Heart right ventricle (tissue), 16 donors: Measurements from ENCODE around the gene SMCO4. TPM values are rescaled to one million over a fixed set of nuclear protein-coding genes. Genes with fewer than 3 reads are reported as not detected.

Experiments
- ATAC-seq, 8 donors: fragments of 200-7000 bp; cut with Tn5 transposase; one replicate each; pipeline ENCODE4 v1.9.1; 2020; ENCODE audit warnings: mild to moderate bottlenecking in 8 of 8, moderate library complexity in 8 of 8, moderate number of reproducible peaks in 1 of 8
- DNase-seq, 2 donors: peaks; one replicate each; pipeline ENCODE4 v3.0.0-alpha.2; 2020
- H3K27ac ChIP-seq, 10 donors: fragments of 200-600 bp; sonication (generic) in 2 of 10; one replicate each; pipeline versions ENCODE4 v1.5.0 to v1.8.0; 2020 to 2022; ENCODE audit warnings: mild to moderate bottlenecking in 3 of 10
- H3K27me3 ChIP-seq, 7 donors: fragments of 200-600 bp; one replicate each; pipeline ENCODE4 v1.8.0; 2021 to 2022; ENCODE audit warnings: mild to moderate bottlenecking in 2 of 7
- H3K36me3 ChIP-seq, 9 donors: fragments of 200-600 bp; sonication (generic) in 1 of 9; one replicate each; pipeline versions ENCODE4 v1.5.0 to v1.8.0; 2020 to 2022; ENCODE audit warnings: mild to moderate bottlenecking in 2 of 9
- H3K4me1 ChIP-seq, 9 donors: fragments of 200-600 bp; sonication (generic) in 1 of 9; one replicate each; pipeline versions ENCODE4 v1.5.0 to v1.8.0; 2020 to 2022; ENCODE audit warnings: mild to moderate bottlenecking in 4 of 9
- H3K4me3 ChIP-seq, 10 donors: fragments of 200-600 bp; sonication (generic) in 2 of 10; one replicate each; pipeline versions ENCODE4 v1.5.0 to v1.8.0; 2020 to 2022; ENCODE audit warnings: mild to moderate bottlenecking in 7 of 10, moderate library complexity in 2 of 10
- H3K9me3 ChIP-seq, 11 donors: fragments of 200-600 bp in 10 of 11; sonication (generic) in 2 of 11; one replicate each; pipeline versions ENCODE4 v1.5.0 to v1.8.0; 2013 to 2022; ENCODE audit warnings: mild to moderate bottlenecking in 2 of 11, control low read depth in 1 of 11, moderate library complexity in 1 of 11
- WGBS, 2 donors: extraction: QIAGEN DNeasy Blood & Tissue Kit; methylation state at CpG; one replicate each; pipeline ENCODE4 v1.1.7; 2013; ENCODE audit warnings: inconsistent platforms in 1 of 2; 5-methylcytosine and 5-hydroxymethylcytosine counted together
- intact Hi-C, 10 donors: fragments of 100-400 bp; cut with DNase I; formaldehyde crosslinking; loops; one replicate each; pipeline versions ENCODE4 v1.11.1 to v1.14.2; 2022
- polyA plus RNA-seq, 2 donors: library from polyadenylated mRNA; stranded (reverse); fragments of 200-250 nt; gene quantifications; one replicate each; pipeline ENCODE4 v1.2.3, GENCODE V29; 2013
- total RNA-seq, 10 donors: library from RNA; stranded (reverse); fragmentation: NEBNext Ultra II Directional in 3 of 10; extraction: Animal tissue kit (Norgen Biotek cat#: 25700) in 3 of 10; gene quantifications; one replicate each; pipeline versions ENCODE4 v1.2.1 to v1.2.4, GENCODE V29; 2021 to 2023
- TF ChIP-seq, protein P1 (sequence below), 9 donors: fragments of 200-600 bp; sonication (generic) in 2 of 9; IDR thresholded peaks; one replicate each; pipeline versions ENCODE4 v1.5.0 to v1.8.0; 2021 to 2022; ENCODE audit warnings: antibody characterized with exemption in 9 of 9, mild to moderate bottlenecking in 5 of 9, moderate library complexity in 1 of 9
- donor health status: Arrhythmogenic right ventricular cardiomyopathy.
- donor health status: ischemic (EF 13 %, LVEDD 7.1; RV severe dilation, severe dysfunction).
- donor health status: healthy with polysubstance abuse.
- donor health status: DM: no; HTN: yes; CAD: no.
- donor health status: DM: no; HTN: no; CAD: no.
- donor health status: ischemic (EF 25% LVEDD 6.9; RV normal size, moderate dysfunction).
- donor health status: ischemic (EF 25% LVEDD 5.7; RV mildly dilated, moderate dysfunction).
- donor health status: healthy.
- donor health status: DM: yes; HTN: yes; CAD: no.
- donor health status: Ischemic cardiomyopathy.
- donor health status: ischemic (EF 35%, LVEDD 5.7; RV mildly dilated, moderate dysfunction).
- donor health status: nonischemic (EF 11% LVEDD 7.7; RV severe dilation, severe dysfunction).
- donor health status: DM: yes; HTN: yes; CAD: no.
- donor health status: PGD.
- donor health status: ischemic (EF 29% LVEDD 5.4; RV normal size, mild dysfunction).
- donor health status: nonischemic (EF 23%, LVEDD 6.1; RV moderate dilation, normal function).

The SMCO4 gene
- total and polyA plus RNA-seq, 12 donors: 23.1 to 85.5 (median 44.8) TPM

DNA sequence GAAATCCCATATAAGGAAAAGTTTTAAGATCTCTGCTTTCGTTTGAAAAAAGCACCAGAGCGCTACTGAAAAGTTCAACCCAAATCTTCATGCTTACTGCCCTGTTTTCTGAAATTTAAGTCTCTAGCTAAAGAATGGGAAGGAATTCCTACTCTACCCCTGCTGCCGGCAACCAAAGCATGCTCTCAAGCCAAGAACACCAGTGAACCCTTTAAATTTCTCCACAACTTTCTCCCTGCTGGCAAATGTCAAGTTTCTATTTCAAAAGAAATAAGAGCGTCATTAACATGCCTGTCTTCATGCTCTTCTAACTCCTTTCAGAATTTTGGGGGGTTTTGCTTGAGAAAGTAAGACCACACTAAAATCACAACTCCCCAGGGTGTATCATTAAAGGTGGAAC, 6.8 kb upstream of the SMCO4 start:
- 81 to 86% methylated on average over 4 of the region's 4 CpGs for WGBS, 2 donors
- TF ChIP-seq, protein P1, sequence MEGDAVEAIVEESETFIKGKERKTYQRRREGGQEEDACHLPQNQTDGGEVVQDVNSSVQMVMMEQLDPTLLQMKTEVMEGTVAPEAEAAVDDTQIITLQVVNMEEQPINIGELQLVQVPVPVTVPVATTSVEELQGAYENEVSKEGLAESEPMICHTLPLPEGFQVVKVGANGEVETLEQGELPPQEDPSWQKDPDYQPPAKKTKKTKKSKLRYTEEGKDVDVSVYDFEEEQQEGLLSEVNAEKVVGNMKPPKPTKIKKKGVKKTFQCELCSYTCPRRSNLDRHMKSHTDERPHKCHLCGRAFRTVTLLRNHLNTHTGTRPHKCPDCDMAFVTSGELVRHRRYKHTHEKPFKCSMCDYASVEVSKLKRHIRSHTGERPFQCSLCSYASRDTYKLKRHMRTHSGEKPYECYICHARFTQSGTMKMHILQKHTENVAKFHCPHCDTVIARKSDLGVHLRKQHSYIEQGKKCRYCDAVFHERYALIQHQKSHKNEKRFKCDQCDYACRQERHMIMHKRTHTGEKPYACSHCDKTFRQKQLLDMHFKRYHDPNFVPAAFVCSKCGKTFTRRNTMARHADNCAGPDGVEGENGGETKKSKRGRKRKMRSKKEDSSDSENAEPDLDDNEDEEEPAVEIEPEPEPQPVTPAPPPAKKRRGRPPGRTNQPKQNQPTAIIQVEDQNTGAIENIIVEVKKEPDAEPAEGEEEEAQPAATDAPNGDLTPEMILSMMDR (IDR thresholded peaks at IDR 0.05): no peak
- no peak for ATAC-seq
- no peaks in the 10 kb centered on the region for H3K36me3 ChIP-seq
- H3K27ac ChIP-seq: no peak overlapping the region
- no peaks in the 10 kb centered on the region for H3K9me3 ChIP-seq
- H3K4me3 ChIP-seq: no peak overlapping the region
- DNase-seq: no peak
- H3K4me1 ChIP-seq: no peaks in the 10 kb centered on the region
- H3K27me3 ChIP-seq: peaks cover 0 to 6% (median under 1%) of the 10 kb centered on the region in 7 donors
- intact Hi-C loops: loop anchor here in 3 of 10 donors (10.0 kb wide), 2 partner anchors 65 to 105 kb away; no protein-coding TSS in a partner anchor

DNA sequence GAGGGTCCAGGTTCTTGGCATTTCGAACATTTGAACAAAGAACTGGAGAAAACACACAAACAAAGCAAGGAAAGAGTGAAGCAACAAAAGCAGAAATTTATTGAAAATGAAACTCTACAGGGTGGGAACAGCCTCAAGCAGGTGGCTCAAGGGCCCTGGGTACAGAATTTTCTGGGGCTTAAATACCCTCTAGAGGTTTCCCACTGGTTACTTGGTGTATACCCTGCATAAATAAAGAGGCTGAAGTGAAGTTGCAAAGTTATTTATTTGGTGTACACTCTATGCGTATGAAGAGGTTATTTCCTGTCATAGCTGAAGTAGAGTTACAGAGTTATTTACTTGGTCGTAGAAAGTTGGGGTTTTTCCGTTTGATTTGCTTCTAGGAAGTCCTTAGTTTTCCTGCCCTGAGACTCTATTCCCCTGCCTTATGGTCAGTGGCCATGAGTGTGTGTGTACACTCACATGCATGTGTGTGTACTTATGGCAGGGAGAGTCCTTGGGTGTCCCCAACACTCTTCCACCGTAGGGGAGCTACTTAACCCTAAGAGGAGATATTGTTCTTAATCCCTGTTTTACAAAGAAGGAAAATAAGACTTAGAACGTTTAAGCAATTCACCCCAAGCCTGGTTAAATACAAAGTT, 5.6 kb upstream of the SMCO4 start:
- ATAC-seq (no peak), DNase-seq (no peak)
- no peak overlapping the region for H3K27ac ChIP-seq
- peaks cover 0 to 7% (median under 1%) of the 10 kb centered on the region in 9 donors for H3K4me1 ChIP-seq
- no peak overlapping the region for H3K4me3 ChIP-seq
- intact Hi-C loops: loop anchor here in 3 of 10 donors (10.0 kb wide), 2 partner anchors 64 to 106 kb away; no protein-coding TSS in a partner anchor
- no peaks in the 10 kb centered on the region for H3K36me3 ChIP-seq
- peaks cover 0 to 3% (median 0%) of the 10 kb centered on the region in 7 donors for H3K27me3 ChIP-seq
- TF ChIP-seq, protein P1 (IDR thresholded peaks at IDR 0.05): no peak
- no peaks in the 10 kb centered on the region for H3K9me3 ChIP-seq
- WGBS, 2 donors: 77 to 80% methylated on average over 6 of the region's 6 CpGs

DNA sequence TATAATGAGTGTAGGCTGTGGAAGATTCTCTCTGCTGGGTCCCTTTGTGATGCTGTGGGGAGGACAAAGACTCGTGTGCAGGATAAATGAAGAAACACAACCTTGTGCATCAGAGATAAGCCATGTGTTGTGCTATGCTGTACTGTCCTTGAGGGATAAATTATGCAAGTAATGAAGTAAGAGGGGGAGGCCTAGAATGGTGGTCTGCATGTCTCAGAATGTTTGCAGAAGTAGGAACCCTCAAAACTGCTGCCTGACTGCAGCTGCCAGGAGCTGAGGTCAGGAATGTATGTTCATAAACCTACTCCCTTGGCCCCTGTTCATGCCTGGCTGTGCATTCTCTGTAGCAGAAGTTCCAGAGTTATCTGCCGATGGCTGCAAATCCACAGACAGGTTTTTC, 4.6 kb upstream of the SMCO4 start:
- Histone ChIP-seq H3K4me1 (peaks cover 0 to 13% (median 6%) of the 10 kb centered on the region in 9 donors), H3K27me3 (no peaks in the 10 kb centered on the region), H3K36me3 (no peaks in the 10 kb centered on the region), H3K9me3 (no peaks in the 10 kb centered on the region), H3K27ac (no peak overlapping the region), H3K4me3 (no peak overlapping the region)
- 51 to 56% methylated on average over 2 of the region's 2 CpGs for WGBS, 2 donors
- TF ChIP-seq, protein P1 (IDR thresholded peaks at IDR 0.05): no peak
- DNase-seq (no peak), ATAC-seq (no peak)
- intact Hi-C loops: loop anchor here in 3 of 10 donors (10.0 kb wide), 2 partner anchors 63 to 107 kb away; no protein-coding TSS in a partner anchor

DNA sequence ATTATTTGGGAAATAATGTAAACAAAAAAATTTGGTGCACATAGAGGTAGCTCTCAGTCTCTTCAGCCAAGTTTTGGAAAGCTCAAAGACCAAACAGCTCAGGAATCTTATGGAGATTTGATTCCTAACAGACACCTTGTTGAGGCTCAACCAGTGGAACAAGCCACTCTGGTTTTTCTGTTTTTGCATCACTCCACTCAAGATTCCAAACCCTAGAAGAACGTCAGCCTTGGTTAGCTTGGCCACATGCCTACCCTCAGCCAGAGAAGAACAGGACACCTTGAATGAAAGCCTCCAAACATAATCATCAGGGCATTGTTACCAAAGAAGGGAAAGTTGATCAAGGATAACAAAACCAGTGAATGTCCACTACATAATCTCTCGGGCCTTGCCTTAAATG, 3.8 kb upstream of the SMCO4 start:
- Histone ChIP-seq H3K4me1 (peaks cover under 1 to 15% (median 10%) of the 10 kb centered on the region in 9 donors), H3K4me3 (no peak overlapping the region), H3K9me3 (no peaks in the 10 kb centered on the region), H3K27ac (no peak overlapping the region), H3K27me3 (no peaks in the 10 kb centered on the region), H3K36me3 (no peaks in the 10 kb centered on the region)
- WGBS, 2 donors: 67 to 70% methylated on average over 2 of the region's 2 CpGs
- TF ChIP-seq, protein P1 (IDR thresholded peaks at IDR 0.05): no peak
- intact Hi-C loops: loop anchor here in 3 of 10 donors (10.0 kb wide), 2 partner anchors 62 to 108 kb away; no protein-coding TSS in a partner anchor
- DNase-seq (no peak), ATAC-seq (no peak)
